ACHN (cell line): ENCODE data around the gene CRTC1.
"Not testable (repeated sequence)": the region's sequence is repeated elsewhere in the genome, so short reads cannot be mapped to it uniquely, and the experiment has no call there.

Experiments
- DNase-seq: peaks from one replicate; pipeline ENCODE4 v3.0.0-alpha.2; 2015
- in situ Hi-C: cut with HindIII; loops from 2 replicates; pipeline ENCODE4 v1.10.0; 2017; ENCODE audit warnings: low sequenced_read_pairs, low pct_ligation_motif_present, low pct_unique_long_range_greater_than_20kb

The CRTC1 gene

GRCh38 chr19:18715416-18715815, 31.9 kb downstream of the CRTC1 start:
- in situ Hi-C loops: no loop called here

GRCh38 chr19:18716857-18717256, 33.4 kb downstream of the CRTC1 start:
- in situ Hi-C loops: no loop called here
- DNase-seq: no peak

More at GRCh38 chr19:18715416-18715815, 31.9 kb downstream of the CRTC1 start:
- no peak for DNase-seq

- in situ Hi-C loops: no loop called here
- no peak for DNase-seq
Measured at GRCh38 chr19:18717601-18718000, 34.1 kb downstream of the CRTC1 start.

- in situ Hi-C loops: no loop called here
- DNase-seq: no peak
Measured at GRCh38 chr19:18718015-18718526, 34.6 kb downstream of the CRTC1 start.

- no peak for DNase-seq
- in situ Hi-C loops: no loop called here
Measured at GRCh38 chr19:18718846-18719458, 35.5 kb downstream of the CRTC1 start.

GRCh38 chr19:18719541-18719940, 36.1 kb downstream of the CRTC1 start:
- no peak for DNase-seq
- in situ Hi-C loops: no loop called here

GRCh38 chr19:18723871-18724377, 40.4 kb downstream of the CRTC1 start:
- DNase-seq: no peak
- in situ Hi-C loops: no loop called here

- DNase-seq: no peak
- in situ Hi-C loops: no loop called here
Measured at GRCh38 chr19:18725841-18726770, 42.6 kb downstream of the CRTC1 start.

- in situ Hi-C loops: no loop called here
- DNase-seq: no peak
Measured at GRCh38 chr19:18726846-18727245, 43.4 kb downstream of the CRTC1 start.

GRCh38 chr19:18727602-18728001, 44.1 kb downstream of the CRTC1 start:
- in situ Hi-C loops, DNase-seq: not testable (repeated sequence)

GRCh38 chr19:18729933-18730530, 46.6 kb downstream of the CRTC1 start:
- in situ Hi-C loops: no loop called here
- DNase-seq: no peak

- in situ Hi-C loops: no loop called here
- no peak for DNase-seq
Measured at GRCh38 chr19:18730885-18731513, 47.5 kb downstream of the CRTC1 start.

- in situ Hi-C loops: no loop called here
- no peak for DNase-seq
Measured at GRCh38 chr19:18731562-18732008, 48.1 kb downstream of the CRTC1 start.

- in situ Hi-C loops: no loop called here
Measured at GRCh38 chr19:18733196-18733647, 49.7 kb downstream of the CRTC1 start.

GRCh38 chr19:18733762-18734332, 50.4 kb downstream of the CRTC1 start:
- in situ Hi-C loops: not testable (repeated sequence)

More at GRCh38 chr19:18733196-18733647, 49.7 kb downstream of the CRTC1 start:
- DNase-seq: no peak

GRCh38 chr19:18735324-18735723, 51.8 kb downstream of the CRTC1 start:
- DNase-seq: no peak
- in situ Hi-C loops: no loop called here

More at GRCh38 chr19:18733762-18734332, 50.4 kb downstream of the CRTC1 start:
- not testable (repeated sequence) for DNase-seq

GRCh38 chr19:18735752-18736151, 52.3 kb downstream of the CRTC1 start:
- DNase-seq: no peak
- in situ Hi-C loops: no loop called here
